Endothelial cell of umbilical vein (primary cell): ENCODE measurements around the gene GRIFIN.

Source experiments
- CTCF ChIP-seq, 2 donors: IDR thresholded peaks; 1 replicate in 1 of 2; 2 replicates in 1 of 2; pipeline ENCODE4 v1.5.1; 2011; ENCODE audit warnings: low read length in 2 of 2, mild to moderate bottlenecking in 2 of 2, moderate library complexity in 2 of 2, control low read depth in 1 of 2, inconsistent platforms in 1 of 2, low read depth in 1 of 2; ENCODE audit not compliant: insufficient read depth in 1 of 2; ENCODE audit errors: extremely low read depth in 1 of 2
- EZH2 ChIP-seq: IDR thresholded peaks from 2 replicates; pipeline ENCODE4 v1.6.1; 2012; ENCODE audit warnings: borderline replicate concordance, low read depth, mild to moderate bottlenecking, moderate library complexity, low read length, inconsistent platforms; ENCODE audit not compliant: severe bottlenecking
- FOS ChIP-seq: IDR thresholded peaks from 2 replicates; pipeline ENCODE4 v1.6.1; 2011; ENCODE audit warnings: mild to moderate bottlenecking, low read length, moderate library complexity, borderline replicate concordance; ENCODE audit not compliant: insufficient read depth
- POLR2A ChIP-seq: IDR thresholded peaks from 2 replicates; pipeline ENCODE4 v1.6.1; 2012; ENCODE audit warnings: low read depth, mild to moderate bottlenecking, control low read depth, low read length
- POLR2AphosphoS5 ChIP-seq: IDR thresholded peaks from 2 replicates; pipeline ENCODE4 v1.6.1; 2012; ENCODE audit warnings: low read depth, mild to moderate bottlenecking, control low read depth, low read length, moderate library complexity; ENCODE audit not compliant: insufficient read depth

GRCh38 chr7:2504128-2504888 lies 28.1 kb upstream of the GRIFIN start:
- TF ChIP-seq POLR2AphosphoS5, result no peak
- no peak for TF ChIP-seq CTCF (IDR thresholded peaks at IDR 0.05; ENCODE audit: extremely low read depth in 1 of 2, insufficient read depth in 1 of 2, low read depth in 1 of 2, low read length in 2 of 2)
- TF ChIP-seq POLR2A, result no peak
- no peak for TF ChIP-seq EZH2
- TF ChIP-seq FOS, result no peak
